Ramos (cell line): Measurements from ENCODE around the gene EYA3.

Experiments used
- in situ Hi-C: fragments of 300-500 bp; cut with MboI; formaldehyde crosslinking; loops from one replicate; pipeline ENCODE4 v1.14.3; 2022; ENCODE audit warnings: low sequenced_read_pairs; ENCODE audit not compliant: unreplicated experiment

EYA3 gene

GRCh38 chr1:28088168-28088961, at the start of gene EYA3:
Gene EYA3, minus strand, starts transcription at chr1:28088610. Its CDS starts 30,584 bp downstream, at chr1:28058026.
- in situ Hi-C loops = no loop called here

DNA sequence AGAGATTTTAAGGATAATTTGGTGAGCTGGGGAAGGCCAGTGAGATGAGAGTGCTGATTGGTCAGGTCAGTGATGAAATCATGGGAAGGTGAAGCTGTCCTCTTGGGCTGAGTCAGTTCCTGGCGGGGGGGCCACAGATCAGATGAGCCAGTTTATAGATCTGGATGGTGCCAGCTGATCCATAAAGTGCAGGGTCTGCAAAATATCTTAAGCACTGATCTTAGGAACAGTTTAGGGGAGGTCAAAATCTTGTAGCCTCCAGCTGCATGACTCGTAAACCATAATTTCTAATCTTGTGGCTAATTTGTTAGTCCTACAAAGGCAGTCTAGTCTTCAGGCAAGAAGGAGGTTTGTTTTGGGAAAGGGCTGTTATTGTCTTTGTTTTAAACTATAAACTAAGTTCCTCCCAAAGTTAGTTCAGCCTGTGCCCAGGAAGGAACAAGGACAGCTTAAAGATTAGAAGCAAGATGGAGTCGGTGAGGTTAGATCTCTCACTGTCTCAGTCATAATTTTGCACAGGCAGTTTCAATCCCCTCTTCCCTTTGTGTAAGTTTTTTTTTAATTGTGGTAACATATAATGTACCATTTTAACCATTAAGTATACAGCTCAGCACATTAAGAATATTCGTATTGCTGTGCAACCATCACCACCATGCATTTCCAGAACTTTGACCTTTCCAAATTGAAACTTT, 48.7 kb upstream of the EYA3 start:
- in situ Hi-C loops = no loop called here

DNA sequence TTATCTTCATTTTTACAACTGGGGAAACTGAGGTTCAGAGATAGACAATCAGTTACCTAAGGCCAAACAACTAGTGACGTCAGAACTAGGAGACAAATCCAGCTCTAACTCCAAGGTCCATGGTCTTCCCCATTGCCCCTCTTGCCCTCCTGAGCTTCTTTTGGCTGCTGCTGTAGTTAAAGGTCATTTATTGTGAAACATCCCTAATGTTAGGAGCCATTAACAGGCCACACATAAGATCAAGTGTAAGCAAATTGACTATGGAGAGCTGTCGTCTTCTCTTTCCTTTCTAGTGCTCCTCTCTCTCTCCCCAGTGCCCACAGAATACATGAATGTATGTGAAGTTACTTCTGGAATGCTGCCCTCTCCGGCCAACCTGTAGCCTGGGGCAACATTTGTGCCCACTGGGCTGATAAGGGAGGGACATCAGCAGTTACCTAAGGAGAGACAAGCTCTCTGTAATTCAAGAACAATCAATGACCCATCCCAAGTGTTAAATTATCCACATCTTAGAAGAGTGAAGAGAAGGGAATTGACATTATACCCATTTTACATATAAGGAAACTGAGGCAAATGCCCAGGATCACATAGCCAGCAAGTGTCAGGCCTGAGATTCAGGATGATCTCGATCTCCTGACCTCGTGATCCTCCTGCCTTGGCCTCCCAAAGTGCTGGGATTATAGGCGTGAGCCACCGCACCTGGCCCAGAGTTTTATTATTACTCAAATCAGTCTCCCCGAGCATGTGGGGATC, 47.9 kb upstream of the EYA3 start:
- in situ Hi-C loops = no loop called here

GRCh38 chr1:28135371-28136168, 47.2 kb upstream of the EYA3 start:
- in situ Hi-C loops = no loop called here

- in situ Hi-C loops = no loop called here
These were observed 46.3 kb upstream of the EYA3 start for GRCh38 chr1:28134651-28135207.

DNA sequence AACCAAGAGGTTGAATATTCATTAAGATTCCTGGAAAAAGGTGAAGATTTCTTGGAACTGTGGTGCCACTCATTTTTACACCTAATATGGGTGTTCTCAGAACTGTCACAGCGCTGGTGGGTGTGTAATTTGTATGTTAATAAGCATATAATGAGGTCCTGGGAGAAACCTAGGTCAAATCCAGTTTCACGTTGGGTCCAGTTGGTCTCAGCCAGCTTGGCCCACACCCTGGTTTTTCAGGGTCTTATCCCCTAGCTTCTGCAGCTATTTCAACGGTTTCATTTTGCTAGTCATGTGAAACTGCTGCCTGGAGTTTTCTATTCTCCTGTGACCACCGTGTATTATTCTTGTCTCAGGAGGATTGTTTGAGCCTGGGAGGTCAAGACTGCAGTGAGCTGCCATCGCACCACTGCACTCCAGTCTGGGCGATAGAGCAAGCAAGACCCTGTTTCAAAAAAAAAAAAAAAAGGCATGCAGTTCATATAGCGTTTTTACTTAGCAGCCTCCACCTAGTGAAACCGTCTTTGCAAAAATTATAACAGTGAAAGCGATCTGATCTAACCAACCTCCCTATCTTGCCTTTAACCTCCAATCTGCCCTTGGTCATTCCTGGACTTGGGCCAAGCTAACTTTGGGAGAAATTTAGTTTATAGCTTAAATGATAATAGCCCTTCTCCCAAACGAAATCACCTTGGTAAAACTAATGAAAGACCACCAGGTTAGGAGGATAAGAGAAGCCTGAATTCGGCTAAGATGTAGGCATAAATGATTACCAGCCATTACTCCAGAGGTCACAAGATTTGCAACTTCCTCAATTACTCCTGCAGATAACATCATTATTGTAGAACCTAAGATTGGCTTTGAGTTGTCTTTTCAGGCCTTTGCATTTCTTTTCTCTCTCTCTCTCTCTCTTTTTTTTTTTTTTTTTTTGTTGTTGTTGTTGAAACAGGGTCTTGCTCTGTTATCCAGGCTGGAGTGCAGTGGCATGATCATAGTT, 44.1 kb upstream of the EYA3 start:
- in situ Hi-C loops = no loop called here

DNA sequence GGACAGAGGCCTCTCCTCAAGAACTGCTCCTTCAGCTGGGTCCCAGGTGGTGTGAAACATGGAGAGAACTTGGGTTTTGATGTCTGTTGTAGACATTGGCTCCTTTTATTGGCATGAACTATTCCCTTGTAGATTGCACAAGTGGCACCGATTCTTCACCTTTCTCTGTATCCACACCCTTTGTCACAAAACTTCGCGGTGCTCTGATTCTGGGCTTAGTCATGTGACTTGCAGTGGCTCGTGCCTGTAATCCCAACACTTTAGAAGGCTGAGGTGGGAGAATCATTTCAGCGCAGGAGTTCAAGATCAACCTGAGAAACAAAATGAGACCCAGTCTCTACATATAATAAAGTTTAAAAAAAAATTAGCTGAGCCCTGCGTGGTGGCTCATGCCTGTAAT, 42.5 kb upstream of the EYA3 start:
- in situ Hi-C loops = no loop called here

GRCh38 chr1:28129150-28129549, 40.7 kb upstream of the EYA3 start:
- in situ Hi-C loops = no loop called here

GRCh38 chr1:28127617-28128257, 39.3 kb upstream of the EYA3 start:
- in situ Hi-C loops = no loop called here

DNA sequence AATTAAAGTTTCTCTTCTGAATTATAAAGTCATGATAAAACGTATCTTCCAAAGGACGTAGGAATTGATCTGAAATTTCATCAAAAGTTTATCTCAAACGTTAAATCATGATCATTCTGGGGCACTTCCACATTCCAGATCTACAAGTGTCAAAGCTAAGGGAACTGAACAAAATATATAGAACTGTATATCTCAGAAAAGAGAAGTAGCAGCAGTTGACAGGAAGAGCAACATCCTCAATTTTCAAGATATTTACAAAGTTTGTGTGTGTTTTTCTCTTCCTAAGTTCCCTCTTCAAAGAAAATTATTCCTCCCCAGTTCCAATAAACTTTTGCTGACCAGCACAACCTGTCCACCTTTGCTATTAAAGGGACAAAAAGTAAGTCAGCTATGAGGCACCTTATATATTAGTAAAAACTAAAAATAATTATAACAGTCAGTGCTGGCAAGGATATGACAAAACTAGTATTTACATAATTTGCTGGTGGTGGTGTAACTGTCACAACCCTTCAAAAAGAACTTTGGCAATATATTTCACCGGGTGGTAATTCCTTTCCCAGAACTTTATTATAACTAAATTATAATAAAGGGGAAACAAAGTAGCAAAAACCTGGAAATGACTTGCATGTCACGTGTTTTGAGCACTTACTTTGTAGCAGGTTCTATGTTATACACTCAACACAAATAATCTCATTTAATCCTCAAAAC, 38.5 kb upstream of the EYA3 start:
- in situ Hi-C loops = no loop called here

DNA sequence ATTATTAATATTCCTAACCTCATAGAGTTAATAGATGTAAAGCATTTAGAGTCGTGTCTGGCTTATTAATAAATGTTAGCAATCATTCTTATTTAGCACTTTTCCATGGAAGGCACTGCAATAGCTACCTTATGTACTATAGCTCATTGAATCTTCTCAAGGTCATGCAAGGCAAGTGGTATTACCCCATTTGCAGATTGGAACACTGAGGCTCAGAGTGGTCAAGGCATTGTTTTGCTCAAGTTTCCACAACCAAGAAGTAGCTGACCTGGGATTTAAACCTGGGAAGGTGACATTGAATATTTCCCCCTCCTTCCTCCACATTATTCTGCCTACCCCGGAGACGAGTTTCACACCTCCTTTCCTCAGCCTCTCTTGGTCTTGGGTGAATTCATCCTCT, 37.8 kb upstream of the EYA3 start:
- in situ Hi-C loops = no loop called here

DNA sequence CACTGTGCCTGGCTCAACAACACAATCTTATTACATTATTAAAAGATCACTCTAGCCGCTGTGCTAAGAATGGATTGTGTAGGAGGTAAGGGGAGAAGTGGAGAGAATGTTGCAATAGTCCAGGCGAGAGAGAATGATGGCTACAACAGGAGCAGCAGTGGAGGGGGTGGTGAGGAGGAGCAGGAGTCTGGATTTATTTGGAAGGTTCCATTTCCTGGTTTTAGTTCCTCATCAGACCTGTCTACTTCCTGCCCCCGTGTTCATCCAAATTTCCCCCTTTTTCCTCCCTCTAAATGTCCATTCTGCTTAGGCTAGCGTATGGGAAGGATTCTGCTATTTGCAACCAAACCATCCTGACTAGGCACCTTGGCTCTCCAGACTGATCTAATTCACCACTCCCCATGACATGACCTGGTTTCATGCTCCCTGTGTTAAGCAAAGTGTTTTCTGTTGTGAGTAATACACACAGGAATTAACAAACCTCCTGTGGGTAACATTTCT, 35.1 kb upstream of the EYA3 start:
- in situ Hi-C loops = no loop called here

GRCh38 chr1:28122183-28122582, 33.8 kb upstream of the EYA3 start:
- in situ Hi-C loops = no loop called here

GRCh38 chr1:28119556-28119955, 31.1 kb upstream of the EYA3 start:
- in situ Hi-C loops = no loop called here

DNA sequence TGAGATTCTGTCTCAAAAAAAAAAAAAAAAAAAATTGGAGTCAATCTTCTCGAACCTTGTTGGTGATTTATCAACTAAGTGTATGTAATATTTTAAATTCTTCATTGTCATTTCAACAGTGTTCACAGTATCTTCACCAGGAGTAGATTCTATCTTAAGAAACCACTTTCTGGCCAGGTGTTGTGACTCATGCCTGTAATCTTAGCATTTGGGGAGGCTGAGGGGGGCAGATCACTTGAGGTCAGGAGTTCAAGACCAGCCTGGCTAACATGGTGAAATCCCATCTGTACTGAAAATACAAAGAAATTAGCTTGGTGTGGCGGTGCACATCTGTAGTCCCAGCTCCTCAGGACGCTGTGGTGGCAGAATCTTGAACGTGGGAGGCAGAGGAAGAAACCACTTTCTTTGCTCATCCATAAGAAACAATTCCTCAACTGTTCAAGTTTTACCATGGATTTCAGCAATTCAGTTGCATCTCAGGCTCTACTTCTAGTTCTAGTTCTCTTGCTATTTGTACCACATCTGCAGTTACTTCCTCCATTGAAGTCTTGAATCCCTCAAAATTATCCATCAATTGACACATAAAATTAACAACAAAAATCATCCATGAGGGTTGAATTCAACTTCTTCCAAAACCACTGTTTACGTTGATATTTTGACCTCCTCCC, 30.4 kb upstream of the EYA3 start:
- in situ Hi-C loops = no loop called here

GRCh38 chr1:28115267-28115666, 26.9 kb upstream of the EYA3 start:
- in situ Hi-C loops = no loop called here

DNA sequence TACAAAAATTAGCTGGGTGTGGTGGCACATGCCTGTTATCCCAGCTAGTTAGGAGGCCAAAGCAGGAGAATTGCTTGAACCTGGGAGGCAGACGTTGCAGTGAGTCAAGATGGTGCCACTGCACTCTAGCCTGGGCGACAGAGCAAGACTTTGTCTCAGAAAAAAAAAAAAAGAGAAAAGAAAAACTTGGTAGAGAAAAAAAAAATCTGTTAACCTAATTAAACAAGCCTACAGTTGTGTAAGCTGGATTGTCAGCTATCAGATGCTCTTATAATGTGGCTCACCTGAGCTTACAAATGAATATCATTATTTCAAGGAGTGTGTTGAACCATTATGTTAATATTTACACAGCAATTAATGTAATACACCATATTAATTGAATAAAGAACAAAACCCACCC, 26.4 kb upstream of the EYA3 start:
- in situ Hi-C loops = no loop called here
